GM23338 (cell line): Measurements from ENCODE around the gene DYNLRB1.

Experiments
- CREB1 ChIP-seq: fragments of 250-450 bp; sonication (Bioruptor Pico); IDR thresholded peaks from 2 replicates; pipeline ENCODE4 v1.5.0; 2020; ENCODE audit warnings: low read depth, mild to moderate bottlenecking, moderate library complexity
- POLR2AphosphoS5 ChIP-seq: IDR thresholded peaks from 2 replicates; pipeline ENCODE4 v1.6.1; 2016; ENCODE audit warnings: antibody characterized with exemption, low read depth
- TF ChIP-seq, protein P1 (sequence below): IDR thresholded peaks from one replicate; pipeline ENCODE4 v1.6.1; 2018; ENCODE audit warnings: antibody characterized with exemption; ENCODE audit not compliant: unreplicated experiment
- TF ChIP-seq, protein P2 (sequence below), 2 experiments: fragments of 200-600 bp in 1 of 2; sonication (generic) in 1 of 2; conservative IDR thresholded peaks; 2 replicates each; pipeline versions ENCODE4 v1.5.1 to v1.6.1; 2016 to 2017; ENCODE audit warnings: antibody characterized with exemption in 2 of 2, low read depth in 2 of 2, mild to moderate bottlenecking in 2 of 2, moderate library complexity in 1 of 2

DNA sequence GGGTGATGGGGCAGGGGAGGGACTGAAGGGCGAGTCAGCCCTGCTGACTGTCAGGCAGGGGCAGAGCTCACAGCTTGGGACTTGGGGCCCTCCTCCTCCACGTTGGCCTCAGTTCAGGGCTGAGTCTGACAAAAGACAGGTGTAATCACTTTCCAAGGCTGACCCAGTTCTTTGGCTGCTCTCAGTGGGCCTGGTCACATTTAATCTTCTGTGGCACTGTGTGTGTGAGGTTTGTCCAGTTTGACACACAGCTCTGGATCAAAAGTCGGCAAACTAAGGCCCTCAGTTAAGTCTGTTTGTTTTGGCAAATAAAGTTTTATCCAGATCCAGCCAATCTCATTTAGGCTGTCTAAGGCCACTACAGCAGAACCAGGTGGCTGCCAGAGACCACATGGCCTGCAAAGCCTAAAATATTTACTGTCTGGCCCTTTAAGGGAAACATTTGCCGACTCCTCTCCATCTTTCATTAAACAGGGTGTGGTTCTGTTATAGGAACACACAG lies 37.2 kb downstream of the DYNLRB1 start:
- TF ChIP-seq, protein P1, sequence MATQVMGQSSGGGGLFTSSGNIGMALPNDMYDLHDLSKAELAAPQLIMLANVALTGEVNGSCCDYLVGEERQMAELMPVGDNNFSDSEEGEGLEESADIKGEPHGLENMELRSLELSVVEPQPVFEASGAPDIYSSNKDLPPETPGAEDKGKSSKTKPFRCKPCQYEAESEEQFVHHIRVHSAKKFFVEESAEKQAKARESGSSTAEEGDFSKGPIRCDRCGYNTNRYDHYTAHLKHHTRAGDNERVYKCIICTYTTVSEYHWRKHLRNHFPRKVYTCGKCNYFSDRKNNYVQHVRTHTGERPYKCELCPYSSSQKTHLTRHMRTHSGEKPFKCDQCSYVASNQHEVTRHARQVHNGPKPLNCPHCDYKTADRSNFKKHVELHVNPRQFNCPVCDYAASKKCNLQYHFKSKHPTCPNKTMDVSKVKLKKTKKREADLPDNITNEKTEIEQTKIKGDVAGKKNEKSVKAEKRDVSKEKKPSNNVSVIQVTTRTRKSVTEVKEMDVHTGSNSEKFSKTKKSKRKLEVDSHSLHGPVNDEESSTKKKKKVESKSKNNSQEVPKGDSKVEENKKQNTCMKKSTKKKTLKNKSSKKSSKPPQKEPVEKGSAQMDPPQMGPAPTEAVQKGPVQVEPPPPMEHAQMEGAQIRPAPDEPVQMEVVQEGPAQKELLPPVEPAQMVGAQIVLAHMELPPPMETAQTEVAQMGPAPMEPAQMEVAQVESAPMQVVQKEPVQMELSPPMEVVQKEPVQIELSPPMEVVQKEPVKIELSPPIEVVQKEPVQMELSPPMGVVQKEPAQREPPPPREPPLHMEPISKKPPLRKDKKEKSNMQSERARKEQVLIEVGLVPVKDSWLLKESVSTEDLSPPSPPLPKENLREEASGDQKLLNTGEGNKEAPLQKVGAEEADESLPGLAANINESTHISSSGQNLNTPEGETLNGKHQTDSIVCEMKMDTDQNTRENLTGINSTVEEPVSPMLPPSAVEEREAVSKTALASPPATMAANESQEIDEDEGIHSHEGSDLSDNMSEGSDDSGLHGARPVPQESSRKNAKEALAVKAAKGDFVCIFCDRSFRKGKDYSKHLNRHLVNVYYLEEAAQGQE = no peak
- TF ChIP-seq, protein P2, sequence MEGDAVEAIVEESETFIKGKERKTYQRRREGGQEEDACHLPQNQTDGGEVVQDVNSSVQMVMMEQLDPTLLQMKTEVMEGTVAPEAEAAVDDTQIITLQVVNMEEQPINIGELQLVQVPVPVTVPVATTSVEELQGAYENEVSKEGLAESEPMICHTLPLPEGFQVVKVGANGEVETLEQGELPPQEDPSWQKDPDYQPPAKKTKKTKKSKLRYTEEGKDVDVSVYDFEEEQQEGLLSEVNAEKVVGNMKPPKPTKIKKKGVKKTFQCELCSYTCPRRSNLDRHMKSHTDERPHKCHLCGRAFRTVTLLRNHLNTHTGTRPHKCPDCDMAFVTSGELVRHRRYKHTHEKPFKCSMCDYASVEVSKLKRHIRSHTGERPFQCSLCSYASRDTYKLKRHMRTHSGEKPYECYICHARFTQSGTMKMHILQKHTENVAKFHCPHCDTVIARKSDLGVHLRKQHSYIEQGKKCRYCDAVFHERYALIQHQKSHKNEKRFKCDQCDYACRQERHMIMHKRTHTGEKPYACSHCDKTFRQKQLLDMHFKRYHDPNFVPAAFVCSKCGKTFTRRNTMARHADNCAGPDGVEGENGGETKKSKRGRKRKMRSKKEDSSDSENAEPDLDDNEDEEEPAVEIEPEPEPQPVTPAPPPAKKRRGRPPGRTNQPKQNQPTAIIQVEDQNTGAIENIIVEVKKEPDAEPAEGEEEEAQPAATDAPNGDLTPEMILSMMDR (conservative IDR thresholded peaks at IDR 0.05; ENCODE audit: low read depth in 2 of 2) = no peak
- TF ChIP-seq POLR2AphosphoS5 (no peak), CREB1 (CRISPR knock-in tag) (no peak)
